Measurements from ENCODE around the gene EPN1.

- no peak for TF ChIP-seq POLR2A (IDR thresholded peaks at IDR 0.05; ENCODE audit: low read depth, low read length)
- TF ChIP-seq POLR2AphosphoS5 (IDR thresholded peaks at IDR 0.05; ENCODE audit: low read depth, low read length) = no peak
- TF ChIP-seq TAF1 (IDR thresholded peaks at IDR 0.05; ENCODE audit: low read depth, low read length) = no peak
- TF ChIP-seq SPI1 (IDR thresholded peaks at IDR 0.05; ENCODE audit: low read depth, low read length) = no peak
- TF ChIP-seq PAX5 (IDR thresholded peaks at IDR 0.05; ENCODE audit: insufficient read depth, low read length, severe bottlenecking) = no peak
Observed at GRCh38 chr19:55690769-55691545, 15.9 kb downstream of the EPN1 start.
